Measurements from ENCODE around the gene RAMAC.
A peak's percentile ranks its signal among the peaks of the same experiment; 100 is the strongest.

RAMAC gene

GRCh38 chr15:82995076-82995475 lies 9.1 kb downstream of the RAMAC start:
- Histone ChIP-seq H3K27me3 (ENCODE audit: insufficient read depth, low read depth) (no peaks in the 10 kb centered on the region), H3K36me3 (ENCODE audit: insufficient read depth) (no peaks in the 10 kb centered on the region), H3K4me2 (no peak overlapping the region), H3K4me1 (ENCODE audit: low read depth, poor library complexity, severe bottlenecking) (peaks cover 14% of the 10 kb centered on the region), H4K20me1 (ENCODE audit: insufficient read depth) (no peaks in the 10 kb centered on the region), H3K27ac (no peak overlapping the region), H3K4me3 (IDR thresholded peaks at IDR 0.05; ENCODE audit: insufficient read depth, low read depth, low read length) (no peak overlapping the region), H3K79me2 (ENCODE audit: insufficient read depth, low read depth) (no peaks in the 10 kb centered on the region), H3K9ac (no peak overlapping the region), H2AFZ (ENCODE audit: low read depth) (no peak overlapping the region)
- TF ChIP-seq CTCF (conservative IDR thresholded peaks at IDR 0.05; ENCODE audit: low read depth, low read length): no peak

GRCh38 chr15:82995938-82996337 lies 9.9 kb downstream of the RAMAC start:
- H3K4me2 ChIP-seq: no peak overlapping the region
- H4K20me1 ChIP-seq (ENCODE audit: insufficient read depth): no peaks in the 10 kb centered on the region
- no peak overlapping the region for H3K27ac ChIP-seq
- H3K27me3 ChIP-seq (ENCODE audit: insufficient read depth, low read depth): no peaks in the 10 kb centered on the region
- H3K4me3 ChIP-seq (IDR thresholded peaks at IDR 0.05; ENCODE audit: insufficient read depth, low read depth, low read length): no peak overlapping the region
- peaks cover 16% of the 10 kb centered on the region for H3K4me1 ChIP-seq (ENCODE audit: low read depth, poor library complexity, severe bottlenecking)
- H3K9ac ChIP-seq: no peak overlapping the region
- H2AFZ ChIP-seq (ENCODE audit: low read depth): no peak overlapping the region
- no peaks in the 10 kb centered on the region for H3K36me3 ChIP-seq (ENCODE audit: insufficient read depth)
- H3K79me2 ChIP-seq (ENCODE audit: insufficient read depth, low read depth): no peaks in the 10 kb centered on the region
- no peak for TF ChIP-seq CTCF (conservative IDR thresholded peaks at IDR 0.05; ENCODE audit: low read depth, low read length)

GRCh38 chr15:82999426-82999825 lies 13.4 kb downstream of the RAMAC start:
- H3K27ac ChIP-seq: no peak overlapping the region
- H4K20me1 ChIP-seq (ENCODE audit: insufficient read depth): no peaks in the 10 kb centered on the region

GRCh38 chr15:82999905-83000671 lies 14.1 kb downstream of the RAMAC start:
- Histone ChIP-seq H3K36me3 (ENCODE audit: insufficient read depth) (no peaks in the 10 kb centered on the region), H3K9ac (no peak overlapping the region; the same call in 1 of the 2 replicates), H3K4me3 (IDR thresholded peaks at IDR 0.05; ENCODE audit: insufficient read depth, low read depth, low read length) (no peak overlapping the region), H3K27ac (peak overlapping the region; percentile 4; the same call in 1 of the 2 replicates), H3K79me2 (ENCODE audit: insufficient read depth, low read depth) (no peaks in the 10 kb centered on the region), H4K20me1 (ENCODE audit: insufficient read depth) (no peaks in the 10 kb centered on the region), H3K4me2 (peak overlapping the region; percentile 56), H3K4me1 (ENCODE audit: low read depth, poor library complexity, severe bottlenecking) (peaks cover 6% of the 10 kb centered on the region), H3K27me3 (ENCODE audit: insufficient read depth, low read depth) (no peaks in the 10 kb centered on the region), H2AFZ (ENCODE audit: low read depth) (peak overlapping the region; percentile 45)
- TF ChIP-seq CTCF (conservative IDR thresholded peaks at IDR 0.05; ENCODE audit: low read depth, low read length): peak; percentile 71

More at GRCh38 chr15:82999426-82999825, 13.4 kb downstream of the RAMAC start:
- H3K9ac ChIP-seq: no peak overlapping the region
- peaks cover 6% of the 10 kb centered on the region for H3K4me1 ChIP-seq (ENCODE audit: low read depth, poor library complexity, severe bottlenecking)
- no peaks in the 10 kb centered on the region for H3K27me3 ChIP-seq (ENCODE audit: insufficient read depth, low read depth)
- no peaks in the 10 kb centered on the region for H3K36me3 ChIP-seq (ENCODE audit: insufficient read depth)
- H3K79me2 ChIP-seq (ENCODE audit: insufficient read depth, low read depth): no peaks in the 10 kb centered on the region
- TF ChIP-seq CTCF (conservative IDR thresholded peaks at IDR 0.05; ENCODE audit: low read depth, low read length): no peak
- no peak overlapping the region for H3K4me3 ChIP-seq (IDR thresholded peaks at IDR 0.05; ENCODE audit: insufficient read depth, low read depth, low read length)
- no peak overlapping the region for H2AFZ ChIP-seq (ENCODE audit: low read depth)
- H3K4me2 ChIP-seq: peak overlapping the region; percentile 56; the same call in 1 of the 2 replicates
